Erythroblast (primary cell): ENCODE data around the gene SLC35F1.

Experiments
- DNase-seq, 2 experiments: peaks; one replicate each; lab custom pipeline; 2025; lab: John Stamatoyannopoulos, UW
- GATA1 ChIP-seq: IDR thresholded peaks from 2 replicates; pipeline ENCODE4 v1.6.1; 2011; ENCODE audit warnings: low read depth, mild to moderate bottlenecking, control low read depth, low read length, moderate library complexity
- POLR2A ChIP-seq: IDR thresholded peaks from 2 replicates; pipeline ENCODE4 v1.6.1; 2011; ENCODE audit warnings: mild to moderate bottlenecking, low read length

Gene SLC35F1

DNA sequence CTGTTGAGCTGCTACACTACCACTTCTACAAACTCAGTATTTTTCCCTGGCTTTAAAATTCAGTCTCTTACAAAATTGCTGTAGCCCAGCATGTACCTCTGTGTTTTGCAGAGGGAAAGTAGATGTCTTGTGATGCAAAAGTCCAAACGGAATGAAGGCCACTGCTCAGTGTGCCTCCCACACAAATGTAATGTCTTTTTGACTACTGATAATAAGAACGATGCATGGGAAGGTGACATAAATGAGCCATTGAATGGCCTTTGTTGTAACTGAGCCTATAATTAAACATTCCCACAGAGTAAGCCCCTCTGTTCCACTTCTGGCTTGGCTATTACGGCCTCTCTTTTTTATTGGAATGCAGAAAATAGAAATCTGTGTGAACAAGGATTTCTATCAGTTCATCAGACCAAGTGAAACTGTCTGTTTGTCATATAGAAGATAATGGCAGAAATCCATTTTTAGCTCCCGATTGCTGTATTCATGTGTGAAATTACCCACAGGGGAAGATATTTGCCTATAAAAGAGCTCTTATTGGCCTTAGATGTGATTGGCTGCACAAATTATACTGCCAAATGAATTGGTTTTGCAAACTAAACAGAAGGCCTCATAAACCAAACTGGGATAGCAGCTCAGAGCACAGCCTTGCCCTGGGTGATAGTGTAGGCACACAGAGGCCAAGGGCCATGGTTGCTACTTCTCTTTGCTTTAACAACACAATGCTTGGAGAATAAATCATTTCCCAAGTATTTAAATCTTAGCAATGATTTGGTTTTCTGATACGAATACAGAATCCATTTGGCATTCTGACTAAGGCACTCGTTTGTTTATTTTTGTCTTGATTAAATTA, 399.6 kb downstream of the SLC35F1 start:
- DNase-seq, result no peak
- TF ChIP-seq GATA1 (no peak), POLR2A (no peak)

DNA sequence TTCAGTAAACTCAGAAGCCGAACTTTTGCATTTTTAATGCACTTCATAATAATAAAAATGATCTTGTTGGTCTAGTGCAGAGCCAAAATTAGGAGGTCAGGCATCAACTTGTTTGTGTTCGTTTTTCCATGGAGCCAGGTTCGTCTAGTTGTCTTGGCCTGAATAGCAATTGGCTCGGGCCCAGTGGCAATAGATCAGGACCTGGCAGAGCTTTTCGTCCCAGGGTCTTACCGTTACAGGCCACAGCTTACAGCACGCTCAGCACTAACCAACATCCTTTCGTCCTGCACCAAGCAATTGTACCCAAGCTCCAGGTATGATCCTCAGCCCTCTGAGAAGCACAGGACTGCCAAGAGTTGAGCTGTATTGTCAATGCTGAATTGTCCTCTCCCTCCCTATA, 400.5 kb downstream of the SLC35F1 start:
- TF ChIP-seq POLR2A (no peak), GATA1 (no peak)
- DNase-seq, result no peak

DNA sequence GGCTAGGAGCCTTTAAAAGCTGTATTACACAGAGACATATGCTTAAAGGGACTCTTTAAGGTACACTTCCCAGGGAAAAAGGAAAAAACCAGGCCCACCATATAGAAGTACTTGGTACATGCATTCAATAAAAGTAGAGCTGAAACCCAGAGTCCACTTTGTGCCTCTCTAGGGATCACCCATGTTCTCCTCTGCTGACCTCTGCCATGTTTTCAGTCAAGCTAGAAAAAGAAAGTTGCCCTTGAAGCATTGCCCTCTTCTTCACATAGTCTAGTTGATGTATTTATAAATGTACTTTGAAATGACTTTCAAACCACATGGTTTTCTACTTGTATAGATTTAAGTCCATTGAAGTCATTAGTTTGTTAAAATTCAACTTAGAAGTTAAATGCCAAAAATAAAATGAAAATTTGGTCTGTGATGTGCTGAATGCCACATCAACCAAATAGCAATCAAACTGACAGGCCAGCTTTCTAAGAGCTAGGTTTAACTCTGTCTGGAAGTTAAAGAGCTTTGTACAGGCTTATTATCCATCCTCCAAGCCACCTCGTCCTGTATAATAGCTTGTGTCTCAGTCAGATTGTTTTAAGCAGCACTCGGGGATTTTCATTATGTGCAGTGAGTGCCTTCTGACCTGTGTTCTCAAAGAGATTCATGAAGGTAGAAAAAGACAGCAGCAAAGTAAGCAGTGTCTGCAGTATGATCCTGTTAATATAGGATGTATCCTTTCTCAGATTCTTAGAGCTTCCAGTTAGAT, 402.5 kb downstream of the SLC35F1 start:
- TF ChIP-seq POLR2A (no peak), GATA1 (no peak)
- no peak for DNase-seq

DNA sequence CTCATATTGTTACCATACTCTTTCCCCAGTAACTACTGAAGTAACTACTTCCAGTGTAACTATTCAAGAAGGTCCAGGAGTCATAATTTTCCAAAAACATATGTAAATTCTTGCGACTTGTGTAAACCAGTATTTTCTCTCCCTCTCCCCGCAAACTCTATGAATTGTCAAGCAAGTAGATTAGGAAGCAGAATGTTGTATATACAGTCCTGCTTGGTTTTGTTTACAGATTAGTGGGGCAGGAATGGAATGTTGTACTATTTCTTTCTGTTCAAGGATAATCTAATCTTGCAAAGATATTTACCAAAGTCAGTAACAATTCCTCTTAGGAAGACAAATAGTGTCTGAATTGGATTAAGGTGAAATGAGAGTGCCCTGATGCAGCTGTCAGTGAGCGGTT, 406.1 kb downstream of the SLC35F1 start:
- DNase-seq, result no peak
- TF ChIP-seq GATA1 (no peak), POLR2A (no peak)

DNA sequence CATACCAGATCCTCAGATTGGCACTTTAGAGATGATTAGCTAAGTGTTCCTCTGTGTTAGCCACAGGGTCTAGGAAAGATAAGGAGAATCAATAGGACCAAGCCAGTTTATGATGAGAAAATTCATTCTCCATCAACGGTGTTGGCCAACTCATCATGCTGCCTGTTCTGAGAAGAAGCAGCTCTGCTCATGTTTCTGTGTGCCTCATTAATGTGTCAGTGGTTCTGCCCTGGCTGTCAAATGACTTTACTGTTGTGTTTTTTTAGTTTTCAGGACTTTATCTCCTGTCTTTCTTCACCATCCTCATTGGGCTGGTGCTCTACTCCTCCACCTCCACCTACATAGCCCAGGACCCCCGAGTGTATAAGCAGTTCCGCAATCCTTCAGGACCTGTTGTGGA, 406.7 kb downstream of the SLC35F1 start:
- TF ChIP-seq GATA1 (no peak), POLR2A (no peak)
- no peak for DNase-seq

DNA sequence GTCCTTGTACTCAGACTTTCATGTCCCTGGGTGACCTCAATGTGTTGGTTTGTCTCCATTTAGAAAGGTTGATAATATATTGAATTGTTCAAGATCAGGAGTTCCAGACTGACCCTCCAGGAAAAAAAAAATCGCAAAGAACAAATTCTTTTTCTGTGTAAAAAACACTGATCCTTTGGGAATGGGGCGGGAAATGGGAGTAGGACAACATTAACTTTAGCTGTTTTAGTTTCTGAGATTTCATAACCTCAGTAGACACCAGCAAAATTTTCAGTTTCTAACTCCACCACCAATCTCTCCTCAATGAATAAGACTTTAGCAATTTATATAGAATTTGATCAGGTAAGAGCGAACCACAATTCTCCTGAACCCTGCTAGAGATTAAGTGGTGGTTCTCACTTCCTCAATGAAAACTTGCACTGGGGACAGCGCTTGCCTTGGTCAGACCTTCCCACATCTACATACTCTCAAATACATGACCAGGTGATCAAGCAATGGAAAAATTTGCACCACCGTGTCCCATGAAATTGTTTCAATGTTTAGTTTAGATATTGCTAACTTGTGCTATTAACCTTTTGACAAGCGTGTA, 409.8 kb downstream of the SLC35F1 start:
- no peak for TF ChIP-seq GATA1
- TF ChIP-seq POLR2A, result no peak
- no peak for DNase-seq

DNA sequence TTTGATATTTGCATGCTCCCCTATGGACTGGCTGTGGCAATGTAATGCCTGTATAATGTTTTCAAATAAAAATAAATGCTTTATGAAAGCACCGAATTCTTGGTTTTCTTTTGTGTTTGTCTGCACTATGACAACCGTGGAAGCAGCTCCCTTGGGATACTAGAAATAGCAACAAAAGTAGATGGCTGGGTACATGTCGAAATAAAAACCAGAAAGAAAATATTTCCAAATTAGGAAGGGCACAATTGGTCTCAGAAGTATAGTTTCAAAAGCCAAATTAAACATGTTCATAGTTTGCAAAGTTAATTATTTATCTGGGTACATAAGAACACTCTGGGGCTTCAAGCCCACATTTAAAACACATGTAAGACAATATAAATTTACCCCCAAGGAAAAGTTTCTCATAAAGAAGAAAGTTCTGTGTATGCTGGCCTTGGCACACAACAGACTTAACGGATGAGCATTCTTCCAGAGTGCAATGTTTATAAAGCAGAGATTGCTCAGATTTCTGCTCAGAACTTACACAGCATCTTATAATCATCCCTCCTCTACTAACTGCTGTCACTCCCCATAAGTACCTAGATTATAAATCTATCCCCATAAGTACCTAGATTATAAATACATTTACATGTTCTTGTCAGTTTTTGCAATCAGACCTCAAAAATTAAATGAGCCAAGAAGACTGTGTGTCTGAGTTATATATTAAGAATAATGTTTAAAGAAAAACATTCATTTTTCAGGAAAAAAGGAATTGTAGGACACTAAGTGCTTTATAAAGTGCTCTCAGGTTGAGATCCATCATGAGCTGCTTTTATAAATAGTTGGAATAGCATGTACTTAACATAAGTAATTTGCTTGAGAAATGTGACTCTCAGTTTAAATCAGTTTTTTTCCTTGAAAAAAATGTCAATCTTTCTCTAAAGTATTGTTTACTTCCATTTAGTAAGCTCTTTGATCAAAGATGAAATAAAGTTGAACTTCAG, 410.8 kb downstream of the SLC35F1 start:
- TF ChIP-seq GATA1, result no peak
- TF ChIP-seq POLR2A, result no peak

DNA sequence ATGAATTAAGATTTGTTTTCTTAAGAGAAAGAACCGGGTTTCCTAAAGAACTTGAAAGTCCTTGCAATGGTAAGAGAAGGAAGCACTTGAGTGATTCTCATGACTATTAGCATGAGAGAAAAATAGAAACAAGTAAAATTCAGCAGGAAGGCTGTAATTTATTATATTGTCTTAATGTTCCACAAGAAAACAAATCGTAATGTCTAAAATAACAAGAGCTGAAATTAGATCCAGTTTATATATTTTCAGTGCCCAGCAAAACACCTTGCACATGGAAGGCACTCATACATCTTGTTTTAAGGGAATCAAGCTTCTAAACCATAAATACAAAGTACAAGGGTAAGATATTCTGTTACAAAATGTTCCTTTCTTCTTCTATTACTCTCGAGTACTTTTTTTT, 411.6 kb downstream of the SLC35F1 start:
- no peak for DNase-seq
- TF ChIP-seq POLR2A (no peak), GATA1 (no peak)

More for the DNA sequence above, 410.8 kb downstream of the SLC35F1 start:
- no peak for DNase-seq

DNA sequence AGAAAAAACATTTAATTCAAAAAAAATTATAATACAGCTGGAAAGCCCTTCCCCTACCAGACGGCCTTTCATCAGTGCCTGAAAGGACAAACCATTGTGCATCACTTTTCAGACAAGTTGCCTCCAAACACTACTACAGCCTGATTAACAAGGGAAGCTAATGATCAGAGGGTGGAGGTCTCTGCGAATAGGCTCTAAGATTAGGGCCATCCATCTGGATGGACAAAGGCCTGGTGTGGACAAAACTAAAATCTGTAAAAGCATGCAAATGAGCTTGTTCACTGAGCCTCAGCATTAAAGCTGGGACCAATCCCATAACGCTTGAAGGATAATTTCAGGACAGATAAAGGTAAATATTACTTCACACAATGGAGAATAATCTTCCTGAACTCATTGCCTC, 412.4 kb downstream of the SLC35F1 start:
- TF ChIP-seq POLR2A (no peak), GATA1 (no peak)
- no peak for DNase-seq

DNA sequence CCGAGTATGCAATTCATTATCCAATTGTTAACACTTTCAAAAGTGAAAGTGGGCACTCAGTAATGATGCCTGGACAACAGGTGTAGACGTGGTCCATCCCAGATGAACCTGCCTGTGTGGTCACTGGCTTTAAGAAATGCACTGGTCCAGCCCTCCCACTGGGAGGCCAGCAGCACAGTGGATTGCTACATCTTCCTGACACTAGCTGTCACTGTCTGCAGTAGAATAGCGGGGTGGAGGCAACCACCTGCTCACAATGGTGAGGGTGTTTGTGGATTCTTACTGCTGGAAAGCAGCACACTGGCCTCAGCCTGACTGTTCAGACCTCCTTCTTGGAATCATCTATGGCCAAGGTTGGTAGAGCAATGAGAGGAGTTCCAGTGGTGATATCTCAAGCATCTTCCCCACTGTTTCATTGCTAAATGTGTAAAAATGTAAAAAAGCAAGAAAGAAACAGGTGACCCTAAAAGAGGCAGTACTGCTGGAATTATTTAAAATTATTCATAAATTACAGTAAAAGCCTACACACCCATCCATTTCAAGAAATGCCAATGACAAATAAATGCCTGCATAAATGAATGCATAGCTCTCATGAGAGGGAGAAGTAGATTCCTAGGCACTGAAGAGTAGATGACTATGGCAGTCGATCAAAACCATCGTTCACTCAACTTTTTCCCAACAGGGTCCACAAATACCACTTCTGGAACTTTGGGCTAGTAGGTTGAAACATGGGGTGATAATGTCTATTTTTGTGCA, 413.0 kb downstream of the SLC35F1 start:
- no peak for DNase-seq
- TF ChIP-seq POLR2A, result no peak
- no peak for TF ChIP-seq GATA1

DNA sequence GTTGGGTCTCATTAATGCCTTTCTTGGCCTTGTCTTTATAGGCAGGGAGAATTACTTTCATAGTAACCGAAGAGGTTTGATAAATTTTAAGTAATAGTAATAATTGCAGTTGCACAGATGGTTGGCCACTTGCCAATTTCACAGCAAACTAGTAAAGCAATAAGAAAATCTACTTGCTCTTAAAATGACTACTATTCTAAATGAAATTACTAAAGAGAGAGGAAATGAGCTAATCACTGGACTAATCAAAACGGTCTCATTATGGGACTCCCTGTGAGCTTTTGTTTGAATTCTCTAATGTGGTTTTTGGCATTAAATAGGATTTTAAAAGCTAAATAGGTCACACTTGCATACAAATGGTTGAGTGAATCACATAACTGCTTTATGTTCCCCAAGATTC, 413.6 kb downstream of the SLC35F1 start:
- peak in 1 of 2 experiments; percentile 4 for DNase-seq
- TF ChIP-seq POLR2A, result no peak
- TF ChIP-seq GATA1, result no peak

DNA sequence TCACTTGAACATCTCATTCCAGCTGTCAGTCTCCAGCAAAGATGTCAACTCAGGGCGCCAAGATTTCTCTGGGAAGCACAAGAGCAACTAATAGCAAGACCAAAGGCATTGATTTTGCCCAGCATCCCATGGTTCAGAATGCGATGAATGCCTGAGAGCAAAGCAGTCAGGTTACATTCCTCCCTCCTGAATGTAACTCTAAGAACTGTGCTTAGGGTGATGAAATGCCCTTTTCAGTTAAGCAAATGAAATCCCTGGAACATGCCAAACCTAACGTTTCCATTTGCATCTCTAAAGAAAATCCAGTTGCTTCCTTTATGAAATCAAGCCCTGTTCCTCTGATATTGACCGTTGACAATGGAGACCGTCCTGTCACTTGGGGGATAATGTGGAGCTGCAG, 417.1 kb downstream of the SLC35F1 start:
- TF ChIP-seq GATA1 (no peak), POLR2A (no peak)
- no peak for DNase-seq
